Fibroblast of mammary gland (primary cell): Measurements from ENCODE around the gene MTX2.

Experiments
- DNase-seq: peaks from one replicate; pipeline ENCODE4 v3.0.0-alpha.2; 2010; ENCODE audit warnings: low read depth
- H3K4me3 ChIP-seq: 2 replicates; pipeline ENCODE4 v1.5.1; 2011; ENCODE audit warnings: low read depth, mild to moderate bottlenecking, low read length, moderate library complexity; ENCODE audit not compliant: control insufficient read depth
- TF ChIP-seq, protein P1 (sequence below): conservative IDR thresholded peaks from 2 replicates; pipeline ENCODE4 v1.5.1; 2011; ENCODE audit warnings: low read depth, low read length, inconsistent platforms; ENCODE audit not compliant: control insufficient read depth, insufficient read depth

The MTX2 gene

DNA sequence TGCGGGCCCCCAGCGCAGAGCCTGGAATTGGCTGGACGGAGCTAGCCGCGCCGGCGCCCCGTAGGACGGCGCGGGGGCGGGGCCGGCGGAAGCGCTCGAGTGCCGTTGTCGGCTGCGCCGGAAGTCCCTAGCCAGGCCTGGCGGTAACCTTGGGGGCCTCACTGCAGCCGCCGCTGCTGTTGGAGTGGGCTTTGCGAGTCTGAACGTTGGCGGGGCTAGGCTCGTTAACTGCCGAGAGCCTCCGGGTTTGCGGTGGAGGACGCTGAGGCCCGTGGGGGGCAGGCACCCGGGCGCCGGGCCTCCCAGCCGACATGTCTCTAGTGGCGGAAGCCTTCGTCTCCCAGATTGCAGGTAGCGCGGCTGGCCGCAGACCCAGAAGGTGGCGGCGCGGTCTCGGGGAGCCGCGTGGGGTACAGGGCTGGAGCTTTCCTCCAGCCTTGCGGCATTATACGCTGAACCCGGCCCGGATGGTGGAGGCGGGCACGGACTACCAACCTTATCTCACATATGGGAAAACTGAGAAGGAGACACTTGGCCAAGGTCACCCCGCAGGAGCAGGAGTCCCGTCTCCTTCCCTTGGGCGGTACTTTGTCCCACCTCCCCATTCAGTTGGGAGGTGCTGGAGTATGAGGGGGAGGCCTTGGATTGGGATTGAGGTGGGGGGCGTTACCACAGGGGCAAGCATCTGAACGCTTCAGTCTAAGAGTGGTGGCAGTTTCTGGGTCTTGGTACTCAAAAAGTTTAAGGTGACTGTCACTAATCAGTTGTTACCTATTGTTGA is at the start of gene MTX2:
Gene MTX2, plus strand, starts transcription at position 124 of the 781 bp plus-strand sequence. Its CDS starts 188 bp downstream, at position 312.
- peak; percentile 42 for DNase-seq
- H3K4me3 ChIP-seq, result peak within 1 kb of the TSS; percentile 90
- TF ChIP-seq, protein P1, sequence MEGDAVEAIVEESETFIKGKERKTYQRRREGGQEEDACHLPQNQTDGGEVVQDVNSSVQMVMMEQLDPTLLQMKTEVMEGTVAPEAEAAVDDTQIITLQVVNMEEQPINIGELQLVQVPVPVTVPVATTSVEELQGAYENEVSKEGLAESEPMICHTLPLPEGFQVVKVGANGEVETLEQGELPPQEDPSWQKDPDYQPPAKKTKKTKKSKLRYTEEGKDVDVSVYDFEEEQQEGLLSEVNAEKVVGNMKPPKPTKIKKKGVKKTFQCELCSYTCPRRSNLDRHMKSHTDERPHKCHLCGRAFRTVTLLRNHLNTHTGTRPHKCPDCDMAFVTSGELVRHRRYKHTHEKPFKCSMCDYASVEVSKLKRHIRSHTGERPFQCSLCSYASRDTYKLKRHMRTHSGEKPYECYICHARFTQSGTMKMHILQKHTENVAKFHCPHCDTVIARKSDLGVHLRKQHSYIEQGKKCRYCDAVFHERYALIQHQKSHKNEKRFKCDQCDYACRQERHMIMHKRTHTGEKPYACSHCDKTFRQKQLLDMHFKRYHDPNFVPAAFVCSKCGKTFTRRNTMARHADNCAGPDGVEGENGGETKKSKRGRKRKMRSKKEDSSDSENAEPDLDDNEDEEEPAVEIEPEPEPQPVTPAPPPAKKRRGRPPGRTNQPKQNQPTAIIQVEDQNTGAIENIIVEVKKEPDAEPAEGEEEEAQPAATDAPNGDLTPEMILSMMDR, result no peak

DNA sequence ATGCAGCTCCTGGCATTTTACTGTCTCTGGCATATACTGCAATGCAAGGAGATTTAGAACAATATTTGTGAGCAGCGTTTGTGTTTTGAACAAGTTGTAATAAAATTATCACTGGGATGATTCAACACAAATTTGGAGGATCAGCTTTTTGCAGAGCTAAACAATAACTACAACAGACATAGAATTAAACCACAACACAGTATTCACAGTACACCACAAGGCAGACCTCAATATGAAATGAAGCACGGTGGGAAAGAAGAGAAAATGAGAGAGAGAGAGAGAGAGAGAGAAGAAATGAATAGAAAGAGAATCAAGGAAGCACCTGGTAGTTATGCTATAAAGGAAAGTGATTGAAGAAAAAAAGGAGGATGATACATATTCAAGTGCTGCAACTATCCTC is 41.4 kb upstream of the MTX2 start:
- TF ChIP-seq, protein P1, result no peak
- no peak for DNase-seq
- no peak overlapping the region for H3K4me3 ChIP-seq

DNA sequence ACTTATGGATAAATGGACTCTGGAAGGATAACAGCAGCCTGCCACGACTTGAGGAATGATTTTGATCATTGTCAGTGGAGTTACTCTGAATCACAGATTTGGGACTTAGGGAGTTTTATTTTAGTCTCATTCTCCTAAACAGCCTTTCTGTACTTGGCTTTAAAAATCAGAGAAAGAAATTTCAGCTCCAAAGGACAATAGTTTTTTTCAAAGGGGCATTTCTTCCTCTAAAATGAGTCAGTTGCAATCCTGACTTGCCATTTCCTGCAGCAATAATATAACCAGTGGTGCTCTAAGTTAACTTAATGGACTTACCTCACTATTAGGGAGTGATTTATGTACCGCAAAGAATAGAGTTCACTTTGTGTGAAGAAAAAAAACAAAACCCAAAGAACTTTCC is 35.1 kb upstream of the MTX2 start:
- no peak overlapping the region for H3K4me3 ChIP-seq
- no peak for DNase-seq

DNA sequence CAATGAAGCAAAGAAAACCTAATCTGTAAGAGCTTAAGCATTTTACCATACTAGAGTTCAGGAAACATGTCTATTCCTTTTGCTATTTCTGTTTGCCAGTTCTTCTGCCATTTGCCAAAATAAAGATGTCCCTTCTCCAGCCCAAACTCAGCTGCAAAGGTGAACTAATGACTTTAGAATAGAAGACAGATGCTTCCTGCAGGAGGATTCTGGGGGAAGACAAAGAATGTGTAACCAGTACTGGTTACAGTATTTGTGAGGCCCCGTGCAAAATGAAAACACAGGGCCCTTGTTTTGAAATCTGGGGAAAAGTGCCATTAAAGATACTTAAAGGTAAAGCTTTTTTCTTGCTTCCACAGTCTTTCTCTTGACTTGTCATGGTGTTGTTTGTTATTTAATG is 34.3 kb upstream of the MTX2 start:
- TF ChIP-seq, protein P1, result no peak
- DNase-seq, result no peak
- no peak overlapping the region for H3K4me3 ChIP-seq

More for the DNA sequence above, 35.1 kb upstream of the MTX2 start:
- TF ChIP-seq, protein P1, result no peak

DNA sequence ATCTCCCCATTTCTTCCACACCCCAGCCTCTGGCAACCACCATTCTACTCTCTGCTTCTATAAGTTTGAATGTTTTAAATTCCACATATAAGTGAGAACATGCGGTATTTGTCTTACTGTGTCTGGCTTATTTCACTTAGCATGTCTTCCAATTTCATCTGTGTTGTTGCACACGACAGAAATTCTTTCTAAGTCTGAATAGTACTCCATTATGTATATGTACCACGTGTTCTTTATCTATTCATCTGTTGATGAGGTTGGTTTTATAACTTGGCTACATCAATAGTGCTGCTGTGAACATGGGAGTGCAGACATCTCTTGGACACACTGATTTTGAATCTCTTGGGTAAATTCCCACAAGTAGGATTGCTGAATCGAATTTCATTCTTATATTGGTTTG is 31.8 kb upstream of the MTX2 start:
- no peak for DNase-seq
- H3K4me3 ChIP-seq, result no peak overlapping the region
- TF ChIP-seq, protein P1, result no peak

DNA sequence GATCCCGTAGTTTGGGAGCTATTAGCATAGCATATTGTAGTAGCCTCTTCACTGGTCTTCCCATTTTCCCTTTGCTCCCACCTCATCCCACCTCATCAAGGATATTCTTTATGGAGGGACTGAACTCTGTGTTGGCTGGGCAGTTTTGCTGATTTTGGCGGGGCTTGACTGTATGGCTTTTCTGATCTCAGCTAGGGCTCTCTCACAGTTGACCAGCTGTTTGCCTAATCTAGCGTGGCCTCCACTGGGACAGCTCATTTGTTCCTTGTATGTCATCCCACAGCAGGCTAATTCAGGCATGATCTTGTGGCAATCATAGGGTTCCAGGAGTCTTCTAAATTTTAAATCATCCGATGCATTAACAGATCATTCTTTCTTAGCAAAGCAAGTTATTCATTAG is 30.2 kb upstream of the MTX2 start:
- TF ChIP-seq, protein P1, result no peak

More for the DNA sequence above, 30.2 kb upstream of the MTX2 start:
- no peak for DNase-seq
- no peak overlapping the region for H3K4me3 ChIP-seq
